HepG2 (cell line): ENCODE results near the gene HDGF. TPM values are rescaled to one million over a fixed set of nuclear protein-coding genes. Genes with fewer than 3 reads are reported as not detected.

ENCODE experiments used
- NBN ChIP-seq: fragments of 450-650 bp; conservative IDR thresholded peaks from 2 replicates; pipeline ENCODE4 v1.6.1; 2017
- PHF8 ChIP-seq: sonication (generic); formaldehyde crosslinking; IDR thresholded peaks from 2 replicates; pipeline ENCODE4 v1.5.0; 2020; ENCODE audit warnings: missing genetic modification reagents
- TAF1 ChIP-seq: sonication (generic); formaldehyde crosslinking; IDR thresholded peaks from 2 replicates; pipeline ENCODE4 v1.4.0; 2020; ENCODE audit warnings: missing genetic modification reagents
- ZNF20 ChIP-seq: sonication (generic); formaldehyde crosslinking; IDR thresholded peaks from 2 replicates; pipeline ENCODE4 v1.4.0; 2020; ENCODE audit warnings: mild to moderate bottlenecking, moderate library complexity, missing genetic modification reagents
- ZNF777 ChIP-seq: sonication (generic); formaldehyde crosslinking; IDR thresholded peaks from 2 replicates; pipeline ENCODE4 v1.4.0; 2020; ENCODE audit warnings: missing genetic modification reagents
- polyA plus RNA-seq, 8 experiments: library from polyadenylated mRNA; depleted of rRNA in 3 of 8; stranded (reverse) in 7 of 8; unstranded in 1 of 8; fragments of >200 nt; fragmentation: Illumina TruSeq in 4 of 8; extraction: Trizol in 4 of 8; gene quantifications; 2 replicates each; pipeline versions ENCODE4 v1.2.1 to v1.2.3, GENCODE V29; 2011 to 2016; ENCODE audit warnings: low read depth in 4 of 8, missing spikeins in 1 of 8, mixed read lengths in 1 of 8; ENCODE audit not compliant: insufficient read depth in 1 of 8
- total RNA-seq, 5 experiments: library from RNA; depleted of rRNA; stranded (reverse); fragments of >200 nt; fragmentation: Illumina TruSeq; extraction: Trizol; gene quantifications; 2 replicates each; pipeline ENCODE4 v1.2.3, GENCODE V29; 2016; ENCODE audit warnings: low read depth in 1 of 5
- TF ChIP-seq, protein P1 (sequence below): sonication (generic); formaldehyde crosslinking; IDR thresholded peaks from one replicate; pipeline ENCODE4 v1.5.1; 2020; ENCODE audit warnings: mild to moderate bottlenecking, missing genetic modification reagents; ENCODE audit errors: not compliant biosample characterization
- TF ChIP-seq, protein P2 (sequence below): sonication (generic); formaldehyde crosslinking; IDR thresholded peaks from 2 replicates; pipeline ENCODE4 v1.4.0; 2020; ENCODE audit warnings: missing genetic modification reagents, low read depth, mild to moderate bottlenecking, borderline replicate concordance
- TF ChIP-seq, protein P3 (sequence below): IDR thresholded peaks from 2 replicates; pipeline ENCODE4 v1.6.1; 2016; ENCODE audit warnings: missing compliant biosample characterization, missing genetic modification reagents, borderline replicate concordance
- TF ChIP-seq, protein P4 (sequence below): sonication (generic); formaldehyde crosslinking; IDR thresholded peaks from 2 replicates; pipeline ENCODE4 v1.5.0; 2020; ENCODE audit warnings: missing genetic modification reagents
- TF ChIP-seq, protein P5 (sequence below): sonication (generic); formaldehyde crosslinking; IDR thresholded peaks from 2 replicates; pipeline ENCODE4; 2020; ENCODE audit warnings: missing genetic modification reagents, mild to moderate bottlenecking, borderline replicate concordance

Gene HDGF
- total and polyA plus RNA-seq, 2 of the 13 experiments (the other 11 are each of a cell fraction or from before 2014, with no cell fraction given) = 156 to 196 TPM

DNA sequence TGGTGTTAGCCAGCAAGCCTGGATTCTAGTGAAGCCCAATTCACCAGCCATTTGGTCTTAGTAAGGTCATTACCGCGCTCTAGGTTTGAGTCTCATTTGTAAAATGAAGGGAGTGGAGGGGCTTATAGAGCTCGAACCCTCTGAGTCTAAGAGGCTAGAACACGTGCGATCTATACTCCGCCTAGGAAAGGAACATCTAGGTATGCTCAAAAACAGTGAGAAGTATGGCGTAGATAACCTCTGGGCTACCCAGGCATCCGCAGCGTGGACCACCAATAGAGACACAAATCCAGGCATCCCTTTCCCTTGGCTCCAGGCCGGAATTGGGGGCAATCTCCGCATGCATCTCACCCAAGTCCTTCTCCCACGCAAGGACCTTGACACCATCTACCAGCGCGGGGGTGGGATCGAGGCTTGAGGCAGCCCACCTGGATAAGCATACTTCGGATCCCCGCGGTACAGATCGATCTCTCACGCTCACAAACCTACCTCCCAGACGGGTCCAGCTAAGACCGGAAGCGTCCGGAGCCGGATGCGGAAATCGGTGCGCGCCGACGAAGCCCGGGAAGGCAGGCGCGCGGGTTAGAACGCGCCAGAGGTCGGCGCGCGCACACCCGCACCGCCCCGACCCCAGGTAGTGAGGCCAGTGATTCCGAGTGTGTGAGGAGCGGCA is 23.4 kb downstream of the HDGF start, which contains the start of gene METTL25B (continued):
- TF ChIP-seq, protein P1, sequence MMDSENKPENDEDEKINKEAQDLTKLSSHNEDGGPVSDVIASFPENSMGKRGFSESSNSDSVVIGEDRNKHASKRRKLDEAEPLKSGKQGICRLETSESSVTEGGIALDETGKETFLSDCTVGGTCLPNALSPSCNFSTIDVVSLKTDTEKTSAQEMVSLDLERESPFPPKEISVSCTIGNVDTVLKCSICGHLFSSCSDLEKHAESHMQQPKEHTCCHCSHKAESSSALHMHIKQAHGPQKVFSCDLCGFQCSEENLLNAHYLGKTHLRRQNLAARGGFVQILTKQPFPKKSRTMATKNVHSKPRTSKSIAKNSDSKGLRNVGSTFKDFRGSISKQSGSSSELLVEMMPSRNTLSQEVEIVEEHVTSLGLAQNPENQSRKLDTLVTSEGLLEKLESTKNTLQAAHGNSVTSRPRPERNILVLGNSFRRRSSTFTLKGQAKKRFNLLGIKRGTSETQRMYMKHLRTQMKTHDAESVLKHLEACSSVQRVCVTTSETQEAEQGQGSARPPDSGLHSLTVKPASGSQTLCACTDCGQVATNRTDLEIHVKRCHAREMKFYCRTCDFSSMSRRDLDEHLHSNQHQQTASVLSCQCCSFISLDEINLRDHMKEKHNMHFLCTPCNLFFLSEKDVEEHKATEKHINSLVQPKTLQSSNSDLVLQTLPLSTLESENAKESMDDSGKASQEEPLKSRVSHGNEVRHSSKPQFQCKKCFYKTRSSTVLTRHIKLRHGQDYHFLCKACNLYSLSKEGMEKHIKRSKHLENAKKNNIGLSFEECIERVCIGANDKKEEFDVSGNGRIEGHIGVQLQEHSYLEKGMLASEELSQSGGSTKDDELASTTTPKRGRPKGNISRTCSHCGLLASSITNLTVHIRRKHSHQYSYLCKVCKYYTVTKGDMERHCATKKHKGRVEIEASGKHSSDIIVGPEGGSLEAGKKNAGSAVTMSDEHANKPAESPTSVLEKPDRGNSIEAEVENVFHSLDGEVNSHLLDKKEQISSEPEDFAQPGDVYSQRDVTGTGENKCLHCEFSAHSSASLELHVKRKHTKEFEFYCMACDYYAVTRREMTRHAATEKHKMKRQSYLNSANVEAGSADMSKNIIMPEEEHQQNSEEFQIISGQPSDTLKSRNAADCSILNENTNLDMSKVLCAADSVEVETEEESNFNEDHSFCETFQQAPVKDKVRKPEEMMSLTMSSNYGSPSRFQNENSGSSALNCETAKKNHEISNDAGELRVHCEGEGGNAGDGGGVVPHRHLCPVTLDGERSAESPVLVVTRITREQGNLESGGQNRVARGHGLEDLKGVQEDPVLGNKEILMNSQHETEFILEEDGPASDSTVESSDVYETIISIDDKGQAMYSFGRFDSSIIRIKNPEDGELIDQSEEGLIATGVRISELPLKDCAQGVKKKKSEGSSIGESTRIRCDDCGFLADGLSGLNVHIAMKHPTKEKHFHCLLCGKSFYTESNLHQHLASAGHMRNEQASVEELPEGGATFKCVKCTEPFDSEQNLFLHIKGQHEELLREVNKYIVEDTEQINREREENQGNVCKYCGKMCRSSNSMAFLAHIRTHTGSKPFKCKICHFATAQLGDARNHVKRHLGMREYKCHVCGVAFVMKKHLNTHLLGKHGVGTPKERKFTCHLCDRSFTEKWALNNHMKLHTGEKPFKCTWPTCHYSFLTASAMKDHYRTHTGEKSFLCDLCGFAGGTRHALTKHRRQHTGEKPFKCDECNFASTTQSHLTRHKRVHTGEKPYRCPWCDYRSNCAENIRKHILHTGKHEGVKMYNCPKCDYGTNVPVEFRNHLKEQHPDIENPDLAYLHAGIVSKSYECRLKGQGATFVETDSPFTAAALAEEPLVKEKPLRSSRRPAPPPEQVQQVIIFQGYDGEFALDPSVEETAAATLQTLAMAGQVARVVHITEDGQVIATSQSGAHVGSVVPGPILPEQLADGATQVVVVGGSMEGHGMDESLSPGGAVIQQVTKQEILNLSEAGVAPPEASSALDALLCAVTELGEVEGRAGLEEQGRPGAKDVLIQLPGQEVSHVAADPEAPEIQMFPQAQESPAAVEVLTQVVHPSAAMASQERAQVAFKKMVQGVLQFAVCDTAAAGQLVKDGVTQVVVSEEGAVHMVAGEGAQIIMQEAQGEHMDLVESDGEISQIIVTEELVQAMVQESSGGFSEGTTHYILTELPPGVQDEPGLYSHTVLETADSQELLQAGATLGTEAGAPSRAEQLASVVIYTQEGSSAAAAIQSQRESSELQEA (CRISPR knock-in tag) = peak; percentile 2
- TF ChIP-seq, protein P2, sequence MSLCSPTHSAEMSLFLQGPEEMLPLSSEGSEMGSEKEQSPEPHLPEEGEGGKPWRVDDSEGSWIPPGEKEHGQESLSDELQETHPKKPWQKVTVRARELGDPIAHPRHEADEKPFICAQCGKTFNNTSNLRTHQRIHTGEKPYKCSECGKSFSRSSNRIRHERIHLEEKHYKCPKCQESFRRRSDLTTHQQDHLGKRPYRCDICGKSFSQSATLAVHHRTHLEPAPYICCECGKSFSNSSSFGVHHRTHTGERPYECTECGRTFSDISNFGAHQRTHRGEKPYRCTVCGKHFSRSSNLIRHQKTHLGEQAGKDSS (CRISPR knock-in tag) = no peak
- TF ChIP-seq PHF8 (CRISPR knock-in tag) (peak; percentile 89), ZNF777 (CRISPR knock-in tag) (peak; percentile 94), NBN (no peak), TAF1 (CRISPR knock-in tag) (0 out of 2 replicates have a peak, but pooled peaks have one; percentile 64), ZNF20 (CRISPR knock-in tag) (no peak)
- TF ChIP-seq, protein P3, sequence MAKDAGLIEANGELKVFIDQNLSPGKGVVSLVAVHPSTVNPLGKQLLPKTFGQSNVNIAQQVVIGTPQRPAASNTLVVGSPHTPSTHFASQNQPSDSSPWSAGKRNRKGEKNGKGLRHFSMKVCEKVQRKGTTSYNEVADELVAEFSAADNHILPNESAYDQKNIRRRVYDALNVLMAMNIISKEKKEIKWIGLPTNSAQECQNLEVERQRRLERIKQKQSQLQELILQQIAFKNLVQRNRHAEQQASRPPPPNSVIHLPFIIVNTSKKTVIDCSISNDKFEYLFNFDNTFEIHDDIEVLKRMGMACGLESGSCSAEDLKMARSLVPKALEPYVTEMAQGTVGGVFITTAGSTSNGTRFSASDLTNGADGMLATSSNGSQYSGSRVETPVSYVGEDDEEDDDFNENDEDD = peak; percentile 73; the same call in 1 of the 2 replicates
- TF ChIP-seq, protein P4, sequence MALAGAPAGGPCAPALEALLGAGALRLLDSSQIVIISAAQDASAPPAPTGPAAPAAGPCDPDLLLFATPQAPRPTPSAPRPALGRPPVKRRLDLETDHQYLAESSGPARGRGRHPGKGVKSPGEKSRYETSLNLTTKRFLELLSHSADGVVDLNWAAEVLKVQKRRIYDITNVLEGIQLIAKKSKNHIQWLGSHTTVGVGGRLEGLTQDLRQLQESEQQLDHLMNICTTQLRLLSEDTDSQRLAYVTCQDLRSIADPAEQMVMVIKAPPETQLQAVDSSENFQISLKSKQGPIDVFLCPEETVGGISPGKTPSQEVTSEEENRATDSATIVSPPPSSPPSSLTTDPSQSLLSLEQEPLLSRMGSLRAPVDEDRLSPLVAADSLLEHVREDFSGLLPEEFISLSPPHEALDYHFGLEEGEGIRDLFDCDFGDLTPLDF (CRISPR knock-in tag) = no peak
- TF ChIP-seq, protein P5, sequence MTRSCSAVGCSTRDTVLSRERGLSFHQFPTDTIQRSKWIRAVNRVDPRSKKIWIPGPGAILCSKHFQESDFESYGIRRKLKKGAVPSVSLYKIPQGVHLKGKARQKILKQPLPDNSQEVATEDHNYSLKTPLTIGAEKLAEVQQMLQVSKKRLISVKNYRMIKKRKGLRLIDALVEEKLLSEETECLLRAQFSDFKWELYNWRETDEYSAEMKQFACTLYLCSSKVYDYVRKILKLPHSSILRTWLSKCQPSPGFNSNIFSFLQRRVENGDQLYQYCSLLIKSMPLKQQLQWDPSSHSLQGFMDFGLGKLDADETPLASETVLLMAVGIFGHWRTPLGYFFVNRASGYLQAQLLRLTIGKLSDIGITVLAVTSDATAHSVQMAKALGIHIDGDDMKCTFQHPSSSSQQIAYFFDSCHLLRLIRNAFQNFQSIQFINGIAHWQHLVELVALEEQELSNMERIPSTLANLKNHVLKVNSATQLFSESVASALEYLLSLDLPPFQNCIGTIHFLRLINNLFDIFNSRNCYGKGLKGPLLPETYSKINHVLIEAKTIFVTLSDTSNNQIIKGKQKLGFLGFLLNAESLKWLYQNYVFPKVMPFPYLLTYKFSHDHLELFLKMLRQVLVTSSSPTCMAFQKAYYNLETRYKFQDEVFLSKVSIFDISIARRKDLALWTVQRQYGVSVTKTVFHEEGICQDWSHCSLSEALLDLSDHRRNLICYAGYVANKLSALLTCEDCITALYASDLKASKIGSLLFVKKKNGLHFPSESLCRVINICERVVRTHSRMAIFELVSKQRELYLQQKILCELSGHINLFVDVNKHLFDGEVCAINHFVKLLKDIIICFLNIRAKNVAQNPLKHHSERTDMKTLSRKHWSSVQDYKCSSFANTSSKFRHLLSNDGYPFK (CRISPR knock-in tag) = peak; percentile 42; the same call in 1 of the 2 replicates
